Naive B cell (primary cell): Measurements from ENCODE around the gene IL34. TPM values are rescaled to one million over a fixed set of nuclear protein-coding genes. Genes with fewer than 3 reads are reported as not detected.
"Not testable (repeated sequence)": the region's sequence is repeated elsewhere in the genome, so short reads cannot be mapped to it uniquely, and the experiment has no call there.

Source experiments
- ATAC-seq, 2 donors: fragments of 150-1000 bp; cut with Tn5 transposase; 2 replicates each; pipeline ENCODE4 v1.10.0; 2021; ENCODE audit warnings: low read depth in 2 of 2, mild to moderate bottlenecking in 2 of 2, moderate library complexity in 2 of 2
- DNase-seq: peaks from one replicate; pipeline ENCODE4 v3.0.0; 2022
- H3K27ac Mint-ChIP-seq, 6 donors: one replicate each; pipeline ENCODE4 v1.8.0; 2020 to 2022; ENCODE audit warnings: mild to moderate bottlenecking in 6 of 6, mixed read lengths in 6 of 6, moderate library complexity in 5 of 6, inconsistent platforms in 2 of 6
- H3K27me3 Mint-ChIP-seq, 3 donors: one replicate each; pipeline ENCODE4 v1.8.0; 2021 to 2022; ENCODE audit warnings: mixed read lengths in 3 of 3, mild to moderate bottlenecking in 1 of 3
- H3K36me3 Mint-ChIP-seq, 2 donors: one replicate each; pipeline ENCODE4 v1.8.0; 2020 to 2022; ENCODE audit warnings: mixed read lengths in 2 of 2, inconsistent platforms in 1 of 2, mild to moderate bottlenecking in 1 of 2
- H3K4me1 Mint-ChIP-seq, 3 donors: one replicate each; pipeline ENCODE4 v1.8.0; 2020 to 2022; ENCODE audit warnings: mixed read lengths in 3 of 3, inconsistent platforms in 1 of 3, mild to moderate bottlenecking in 1 of 3, moderate library complexity in 1 of 3
- H3K4me3 Mint-ChIP-seq, 8 donors: one replicate each; pipeline ENCODE4 v1.8.0; 2020 to 2022; ENCODE audit warnings: mild to moderate bottlenecking in 8 of 8, mixed read lengths in 8 of 8, moderate library complexity in 8 of 8, inconsistent platforms in 2 of 8
- H3K9me3 Mint-ChIP-seq, 7 donors: one replicate each; pipeline ENCODE4 v1.8.0; 2020 to 2022; ENCODE audit warnings: mixed read lengths in 7 of 7, mild to moderate bottlenecking in 5 of 7, inconsistent platforms in 2 of 7, moderate library complexity in 1 of 7
- polyA plus RNA-seq, 6 donors: library from polyadenylated mRNA; unstranded; fragments of 300-500 nt; fragmentation: Illumina TruSeq; gene quantifications; one replicate each; pipeline ENCODE4 v1.2.3, GENCODE V29; 2021; ENCODE audit warnings: low read depth in 6 of 6

IL34 gene
- polyA plus RNA-seq, 6 donors from 2014 or later: not detected

DNA sequence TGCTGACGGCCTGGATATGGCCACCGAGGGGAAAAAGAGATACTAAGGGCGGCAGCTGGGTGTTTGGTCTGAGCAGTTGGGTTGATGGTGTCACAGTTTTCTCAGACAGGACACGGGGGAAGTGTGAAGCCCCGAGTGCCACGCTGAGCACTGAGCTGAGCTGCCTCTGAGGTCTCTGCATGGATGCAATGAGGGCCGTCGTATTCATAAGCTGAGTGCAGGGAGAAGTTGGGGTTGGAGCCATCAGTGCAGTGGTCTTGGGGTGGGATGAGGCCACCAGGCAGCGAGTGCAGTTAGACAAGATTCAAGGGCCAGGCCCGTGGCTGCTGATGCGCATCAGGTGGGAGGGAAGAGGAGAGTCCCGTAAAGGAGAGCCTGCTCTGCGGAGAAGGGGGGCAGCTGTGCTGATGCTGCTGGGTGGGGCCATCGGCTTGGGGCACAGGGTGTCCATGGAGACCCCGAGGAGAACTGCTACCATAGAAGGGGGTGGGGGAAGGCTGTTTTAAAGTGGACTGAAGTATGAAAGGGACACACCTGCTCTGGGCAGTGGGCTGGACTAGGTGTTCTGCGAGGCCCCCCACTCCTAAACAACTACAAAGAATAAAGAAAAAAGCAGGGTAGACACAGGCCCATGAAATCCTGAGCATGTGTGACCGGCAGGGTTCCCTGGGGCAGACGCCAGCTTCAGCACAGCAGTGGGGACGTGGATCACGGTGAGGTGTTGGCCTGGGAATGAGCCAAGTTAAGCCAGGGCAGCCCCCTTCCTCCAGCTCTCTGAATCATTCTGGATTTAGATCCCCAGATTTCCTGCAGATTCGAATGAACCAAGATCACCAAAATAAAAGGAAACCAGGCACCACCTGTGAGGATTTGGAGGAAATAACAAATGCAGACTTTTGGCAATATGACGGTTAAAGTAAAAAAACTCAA is 19.7 kb downstream of the IL34 start:
- Mint-ChIP-seq H3K36me3 (peaks cover 6 to 17% of the 10 kb centered on the region in 2 donors), H3K4me1 (no peaks in the 10 kb centered on the region), H3K27ac (no peak overlapping the region), H3K4me3 (no peak overlapping the region), H3K9me3 (no peaks in the 10 kb centered on the region), H3K27me3 (no peaks in the 10 kb centered on the region)
- DNase-seq: no peak
- no peak for ATAC-seq

DNA sequence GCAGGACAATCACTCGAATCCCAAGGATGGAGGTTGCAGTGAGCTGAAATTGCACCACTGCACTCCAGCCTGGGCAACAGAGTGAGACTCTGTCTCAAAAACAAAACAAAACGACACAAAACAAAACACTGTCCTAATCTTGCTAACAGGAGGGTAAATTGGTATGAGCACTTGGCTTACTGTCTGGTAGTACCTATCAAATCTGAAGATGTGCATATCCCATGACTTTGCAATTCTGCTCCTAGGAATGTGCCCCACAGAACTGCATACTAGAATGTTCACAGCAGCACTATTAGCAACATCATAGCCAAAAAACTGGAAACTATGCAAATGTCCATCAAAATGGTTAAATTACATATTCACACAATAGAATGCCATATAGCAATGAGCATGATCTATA is 23.8 kb downstream of the IL34 start:
- Mint-ChIP-seq H3K36me3 (peaks cover 6 to 17% of the 10 kb centered on the region in 2 donors), H3K9me3 (no peaks in the 10 kb centered on the region), H3K27me3 (no peaks in the 10 kb centered on the region), H3K4me3 (no peak overlapping the region), H3K27ac (peak overlapping the region in 1 of 6 donors; percentile 25), H3K4me1 (no peaks in the 10 kb centered on the region)
- no peak for DNase-seq
- ATAC-seq: no peak

DNA sequence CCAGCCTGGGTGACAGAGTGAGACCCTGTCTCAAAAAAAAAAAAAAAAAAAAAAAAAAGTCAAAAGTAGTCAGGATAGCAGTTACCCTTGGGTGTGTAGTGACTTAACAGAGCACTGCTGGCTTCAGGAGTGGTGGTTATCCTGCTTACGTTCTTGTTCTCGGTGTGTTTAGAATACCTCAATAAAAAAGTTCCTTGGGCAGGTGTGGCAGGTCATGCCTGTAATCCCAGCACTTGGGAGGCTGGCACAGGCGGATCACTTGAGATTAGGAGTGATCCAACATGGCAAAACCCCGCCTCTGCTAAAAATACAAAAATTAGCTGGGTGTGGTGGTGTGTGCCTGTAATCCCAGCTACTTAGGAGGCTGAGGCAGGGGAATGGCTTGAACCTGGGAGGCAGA is 24.6 kb downstream of the IL34 start:
- H3K27me3 Mint-ChIP-seq, H3K4me1 Mint-ChIP-seq, H3K27ac Mint-ChIP-seq, H3K4me3 Mint-ChIP-seq, ATAC-seq, DNase-seq, H3K9me3 Mint-ChIP-seq: not testable (repeated sequence)
- peaks cover 6 to 13% of the 10 kb centered on the region in 2 donors for H3K36me3 Mint-ChIP-seq

DNA sequence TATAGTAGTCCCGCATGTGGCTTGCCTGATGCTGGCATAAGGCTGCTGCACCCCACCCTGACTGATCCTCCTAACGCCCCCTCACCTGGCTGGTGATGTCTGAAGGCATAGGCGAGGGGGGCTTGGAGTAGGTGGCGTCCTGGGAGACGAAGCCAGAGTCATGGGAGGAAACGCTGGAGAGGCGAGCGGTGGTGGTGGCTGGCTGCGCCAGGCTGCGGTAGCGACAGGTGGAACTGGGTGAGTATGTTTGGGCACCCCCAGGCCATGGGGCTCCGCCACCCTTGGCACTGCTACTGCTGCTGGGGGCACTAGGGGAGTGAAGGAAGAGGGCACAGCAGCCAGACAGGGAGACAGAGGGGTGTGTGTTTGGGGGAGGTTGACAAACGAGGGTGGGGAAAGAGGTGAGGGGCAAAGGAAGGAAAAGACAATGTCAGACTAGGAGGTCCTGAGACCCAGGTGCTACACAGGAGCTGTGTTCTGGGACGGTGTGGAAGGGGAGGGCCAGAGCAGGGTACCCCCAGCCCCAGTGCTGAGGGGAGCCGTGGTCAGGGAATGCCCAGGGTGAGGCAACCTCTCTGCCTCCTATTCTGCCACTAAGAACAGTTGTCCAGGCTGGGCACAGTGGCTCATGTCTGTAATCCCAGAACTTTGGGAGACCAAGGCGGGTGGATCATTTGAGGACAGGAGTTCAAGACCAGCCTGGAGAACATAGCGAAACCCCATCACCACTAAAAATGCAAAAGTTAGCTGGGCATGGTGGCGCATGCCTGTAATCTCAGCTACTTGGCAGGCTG is 28.1 kb downstream of the IL34 start:
- H3K27ac Mint-ChIP-seq: no peak overlapping the region
- DNase-seq (no peak), ATAC-seq (no peak)
- H3K9me3 Mint-ChIP-seq: no peaks in the 10 kb centered on the region
- H3K27me3 Mint-ChIP-seq: no peaks in the 10 kb centered on the region
- peaks cover 0 to 4% (median 0%) of the 10 kb centered on the region in 3 donors for H3K4me1 Mint-ChIP-seq
- H3K36me3 Mint-ChIP-seq: peaks cover 0 to 6% of the 10 kb centered on the region in 2 donors
- no peak overlapping the region for H3K4me3 Mint-ChIP-seq

DNA sequence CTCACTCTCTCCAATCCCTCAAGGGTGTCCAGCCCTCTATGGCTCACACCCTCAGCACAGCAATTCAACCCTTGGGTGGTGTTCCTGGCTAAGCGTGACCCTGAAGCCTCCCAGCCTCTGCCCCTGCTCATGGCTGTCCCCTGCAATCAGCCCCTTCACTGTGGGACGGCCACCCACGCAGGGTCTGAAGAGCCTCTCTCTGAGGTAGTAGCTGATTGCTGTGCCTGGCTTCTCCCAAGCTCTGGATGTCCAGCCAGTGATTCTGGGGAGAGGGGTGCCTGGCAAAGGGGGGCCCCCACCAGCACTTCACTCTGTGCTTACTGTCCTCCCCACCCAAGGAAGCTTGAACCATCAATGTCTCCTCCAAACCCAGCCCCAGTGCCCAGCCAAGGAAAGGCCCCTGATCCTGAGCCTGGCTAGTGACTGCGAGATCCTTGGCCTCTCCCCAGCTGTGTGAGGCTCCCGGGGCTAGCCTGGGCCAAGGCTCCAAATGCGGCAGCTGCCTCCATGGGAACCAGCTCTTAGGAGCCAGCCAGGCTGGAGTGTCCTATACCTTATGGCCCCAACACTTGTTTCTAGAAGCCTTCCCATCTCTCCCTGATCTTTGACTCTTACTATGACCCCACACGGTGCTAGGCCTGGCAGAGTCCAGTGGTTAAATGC is 29.6 kb downstream of the IL34 start:
- H3K27me3 Mint-ChIP-seq: no peaks in the 10 kb centered on the region
- peaks cover 0 to 4% (median 0%) of the 10 kb centered on the region in 3 donors for H3K4me1 Mint-ChIP-seq
- H3K27ac Mint-ChIP-seq: peak overlapping the region in 1 of 6 donors; percentile 21
- no peaks in the 10 kb centered on the region for H3K36me3 Mint-ChIP-seq
- no peaks in the 10 kb centered on the region for H3K9me3 Mint-ChIP-seq
- no peak for ATAC-seq
- H3K4me3 Mint-ChIP-seq: no peak overlapping the region
- no peak for DNase-seq

DNA sequence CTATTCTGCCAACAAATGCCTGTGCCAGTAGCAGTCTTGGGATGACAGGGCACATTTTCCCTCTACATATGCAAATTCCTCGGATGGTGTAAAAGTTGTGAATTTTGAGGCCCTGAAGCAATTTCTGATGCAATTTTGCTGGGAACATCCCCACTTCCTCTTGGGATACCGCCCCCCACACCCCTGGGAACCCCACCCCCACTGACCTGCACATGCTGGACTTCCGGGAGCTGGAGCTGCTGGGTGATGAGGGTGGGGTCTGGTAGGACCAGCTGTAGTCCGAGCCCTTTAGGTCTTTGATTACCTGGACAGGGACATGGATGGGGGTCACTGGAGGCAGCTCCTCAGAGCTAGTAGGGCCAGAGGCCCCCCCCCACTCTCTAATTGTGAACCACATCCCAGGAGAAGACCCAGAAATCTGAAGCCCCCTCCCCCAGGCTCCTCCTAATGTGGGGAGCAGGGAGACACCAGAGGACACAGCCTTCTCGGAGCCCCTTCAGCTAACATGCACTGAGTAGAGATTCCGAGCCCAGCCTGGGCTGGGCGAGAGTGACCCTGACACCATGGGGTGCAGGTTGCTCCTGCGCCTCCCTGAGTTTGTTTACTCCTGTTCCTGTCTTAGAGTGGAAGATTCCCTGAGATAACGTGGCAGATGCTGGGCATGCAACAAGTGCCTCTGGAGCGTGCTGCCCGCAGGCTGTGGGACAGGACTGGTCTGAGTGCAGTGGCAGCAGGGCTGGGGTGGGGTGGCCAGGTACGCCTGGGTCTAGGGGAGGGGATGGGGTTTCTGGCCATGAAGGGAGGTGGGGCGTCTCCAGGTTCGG is 30.5 kb downstream of the IL34 start:
- Mint-ChIP-seq H3K27ac (no peak overlapping the region), H3K4me3 (no peak overlapping the region), H3K4me1 (peaks cover 0 to 4% (median 0%) of the 10 kb centered on the region in 3 donors), H3K27me3 (no peaks in the 10 kb centered on the region), H3K9me3 (no peaks in the 10 kb centered on the region), H3K36me3 (no peaks in the 10 kb centered on the region)
- no peak for ATAC-seq
- DNase-seq: no peak

DNA sequence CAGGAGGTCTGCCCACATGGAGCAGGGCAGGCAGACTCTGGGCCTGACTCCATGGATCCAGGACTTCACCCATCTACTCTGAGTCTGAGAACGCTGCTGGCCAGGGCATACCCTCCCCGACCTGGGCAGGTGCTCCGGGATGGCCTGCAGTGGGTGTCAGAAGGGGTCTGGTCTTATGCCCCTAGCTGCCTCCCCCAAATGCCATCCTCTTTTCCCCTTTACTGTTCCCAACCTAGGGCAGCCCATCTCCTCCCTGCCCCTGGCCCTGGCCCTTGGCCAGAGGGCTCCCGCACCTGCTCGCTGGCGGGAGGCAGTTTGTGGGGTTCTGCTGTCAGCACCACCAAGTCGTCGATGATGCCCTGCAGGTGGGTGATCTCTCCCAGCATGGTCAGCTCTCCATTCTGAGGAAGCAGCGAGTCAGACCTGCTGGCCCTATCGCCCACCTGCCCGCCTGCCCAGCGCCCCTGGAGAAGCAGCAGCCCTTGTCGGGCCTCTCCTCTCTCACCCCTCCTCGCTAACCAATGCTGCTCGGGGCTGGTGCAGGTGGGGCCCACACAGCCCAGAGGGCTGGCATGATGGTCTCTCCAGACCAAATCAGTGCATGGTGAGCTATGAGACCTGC is 31.3 kb downstream of the IL34 start:
- Mint-ChIP-seq H3K4me1 (peaks cover 0 to 4% (median 0%) of the 10 kb centered on the region in 3 donors), H3K27me3 (no peaks in the 10 kb centered on the region), H3K4me3 (no peak overlapping the region), H3K9me3 (no peaks in the 10 kb centered on the region), H3K27ac (peak overlapping the region in 1 of 6 donors; percentile 57), H3K36me3 (no peaks in the 10 kb centered on the region)
- DNase-seq: no peak
- ATAC-seq: no peak

DNA sequence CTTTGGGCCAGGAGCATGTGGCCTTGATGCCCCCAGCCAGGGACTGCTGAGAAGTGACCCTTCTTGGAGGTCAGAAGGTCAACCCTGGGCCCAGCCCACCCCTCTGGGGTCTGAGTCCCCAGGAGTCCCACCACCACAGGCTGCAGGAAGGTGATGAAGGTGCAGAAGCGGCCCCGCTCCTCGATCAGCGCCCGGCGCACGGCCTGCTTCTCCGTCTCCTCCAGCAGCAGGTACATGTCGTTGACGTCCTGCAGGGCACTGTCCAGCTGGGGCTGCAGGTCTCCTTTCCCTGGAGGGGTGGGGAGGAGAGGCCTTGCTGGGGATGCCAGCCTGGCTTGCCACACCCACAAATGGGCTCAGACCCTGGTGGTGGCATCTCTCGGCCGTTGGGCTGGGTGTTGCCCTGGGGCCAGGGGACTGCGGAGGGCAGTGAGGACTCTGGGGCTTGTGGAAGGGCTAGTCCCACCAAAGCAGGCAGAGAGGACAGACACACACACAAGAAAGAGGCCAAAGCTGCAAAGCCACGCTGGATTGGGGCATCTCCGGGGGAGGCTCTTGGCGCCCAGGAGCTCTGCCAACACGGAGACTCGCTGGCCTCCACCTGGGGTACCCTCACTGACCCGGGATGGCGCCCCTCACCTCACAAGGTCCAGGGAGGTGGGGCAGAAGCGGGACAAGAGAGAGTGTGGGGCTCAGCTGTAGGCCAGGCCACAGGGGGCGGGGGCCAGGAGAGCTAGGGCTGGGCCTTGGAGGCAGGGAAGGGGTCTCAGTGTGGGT is 31.9 kb downstream of the IL34 start:
- ATAC-seq: no peak
- Mint-ChIP-seq H3K4me3 (peak overlapping the region in 1 of 8 donors; percentile 47), H3K27me3 (no peaks in the 10 kb centered on the region), H3K36me3 (no peaks in the 10 kb centered on the region), H3K4me1 (peaks cover 0 to 4% (median 0%) of the 10 kb centered on the region in 3 donors), H3K27ac (peak overlapping the region in 1 of 6 donors; percentile 79), H3K9me3 (no peaks in the 10 kb centered on the region)
- no peak for DNase-seq

DNA sequence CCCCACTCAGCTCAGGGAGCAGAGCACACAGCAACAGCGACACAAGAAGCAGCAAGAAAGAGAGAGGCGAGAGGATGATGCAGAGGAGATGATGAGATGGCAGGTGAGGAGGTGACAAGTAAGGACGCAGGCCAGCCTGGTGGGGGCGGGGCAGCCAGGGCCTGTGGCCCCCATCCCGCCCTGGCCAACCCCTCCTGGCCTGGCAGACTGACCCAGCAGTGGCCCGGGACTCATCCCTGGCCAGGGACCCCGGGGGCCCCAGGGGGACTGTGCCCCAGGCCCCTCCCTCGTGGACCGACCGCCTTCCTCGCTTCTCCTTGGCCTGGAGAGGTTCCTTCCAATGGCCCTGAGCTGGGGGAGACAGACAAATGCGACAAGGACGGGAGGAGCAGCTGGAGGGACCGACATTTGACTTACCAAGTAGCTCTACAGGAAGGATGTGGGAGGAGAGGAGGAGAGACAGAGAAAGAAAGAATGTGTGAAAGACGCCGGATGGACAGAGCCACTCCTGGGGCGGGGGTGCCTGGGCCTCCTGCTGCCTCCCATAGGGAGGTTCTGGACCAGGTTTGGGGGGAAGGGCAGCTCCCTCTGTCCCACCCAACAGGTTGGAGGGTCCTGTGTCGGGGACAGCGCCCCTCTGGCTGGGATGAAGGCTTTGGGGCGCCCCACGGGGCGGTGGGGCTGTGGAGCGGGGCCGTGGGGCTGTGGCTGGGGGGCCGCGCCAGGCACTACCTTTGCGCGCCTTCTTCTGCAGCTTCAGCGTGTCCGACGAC is 32.7 kb downstream of the IL34 start:
- Mint-ChIP-seq H3K36me3 (no peaks in the 10 kb centered on the region), H3K27ac (peak overlapping the region in 1 of 6 donors; percentile 79), H3K9me3 (no peaks in the 10 kb centered on the region), H3K4me1 (peaks cover 0 to 4% (median 0%) of the 10 kb centered on the region in 3 donors), H3K27me3 (peaks cover 0 to 3% (median 0%) of the 10 kb centered on the region in 3 donors), H3K4me3 (peak overlapping the region in 1 of 8 donors; percentile 47)
- DNase-seq (no peak), ATAC-seq (no peak)

DNA sequence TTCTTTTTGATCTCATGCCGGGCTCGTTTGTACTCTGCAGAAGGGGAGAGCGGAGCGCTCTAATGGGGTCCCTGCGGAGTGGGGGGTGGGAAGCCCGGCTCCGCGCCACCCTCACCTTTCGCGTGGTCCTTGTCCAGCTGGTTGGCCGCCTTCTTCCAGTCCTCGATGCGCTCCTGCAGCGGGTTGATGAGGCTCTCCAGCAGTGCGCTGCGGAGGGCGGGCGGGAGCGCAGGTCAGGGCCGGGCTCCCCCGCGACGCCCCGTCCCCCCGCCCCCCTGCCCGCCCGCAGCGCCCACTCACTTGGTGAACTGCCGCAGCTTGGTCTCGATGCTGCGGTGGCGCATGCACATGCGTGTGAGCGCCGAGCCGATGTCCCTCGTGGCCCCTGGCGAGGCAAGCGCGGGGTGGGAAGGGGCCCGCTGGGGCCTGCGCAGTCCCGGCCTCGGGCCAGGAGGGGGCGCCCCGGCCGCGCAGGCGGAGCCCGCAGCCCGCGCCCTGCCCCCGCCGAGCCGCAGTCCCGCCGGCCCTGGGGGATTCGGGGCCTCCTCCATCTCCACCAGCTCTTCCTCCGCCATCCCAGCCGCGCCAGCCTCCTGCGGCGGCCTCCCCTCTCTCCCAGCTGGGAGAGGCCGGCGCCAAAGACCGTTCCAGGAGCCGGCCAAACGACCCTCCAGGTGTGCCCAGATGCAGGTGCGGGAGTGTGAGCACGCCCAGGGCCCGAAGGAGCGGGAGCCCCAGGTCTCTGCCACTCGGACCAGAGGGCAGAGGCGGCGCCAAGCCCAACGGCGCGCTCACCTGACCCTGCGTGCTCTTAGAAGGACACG is 33.5 kb downstream of the IL34 start:
- Mint-ChIP-seq H3K4me1 (peaks cover 0 to 4% (median 2%) of the 10 kb centered on the region in 3 donors), H3K27ac (no peak overlapping the region), H3K36me3 (no peaks in the 10 kb centered on the region), H3K4me3 (no peak overlapping the region), H3K27me3 (peaks cover 0 to 8% (median 0%) of the 10 kb centered on the region in 3 donors), H3K9me3 (no peaks in the 10 kb centered on the region)
- ATAC-seq (no peak), DNase-seq (no peak)
